Hepatocyte (in vitro differentiated cells): ENCODE data around the gene PDE11A. TPM values are rescaled to one million over a fixed set of nuclear protein-coding genes. Genes with fewer than 3 reads are reported as not detected.

Source experiments
- DNase-seq: peaks from one replicate; pipeline ENCODE4 v3.0.0-alpha.2; 2016; ENCODE audit warnings: low spot score
- H2AFZ ChIP-seq: fragments of 200-600 bp; sonication (generic); 2 replicates; pipeline ENCODE4 v1.6.0; 2016; ENCODE audit warnings: antibody characterized with exemption, mild to moderate bottlenecking
- H3K27ac ChIP-seq: fragments of 200-600 bp; sonication (generic); 2 replicates; pipeline ENCODE4 v1.5.1; 2016; ENCODE audit warnings: mild to moderate bottlenecking
- H3K27me3 ChIP-seq: fragments of 200-600 bp; sonication (generic); 2 replicates; pipeline ENCODE4 v1.6.1; 2016
- H3K36me3 ChIP-seq: fragments of 200-600 bp; sonication (generic); replicated peaks from 2 replicates; pipeline ENCODE4 v1.5.1; 2016; ENCODE audit warnings: low read depth; ENCODE audit not compliant: insufficient read depth
- H3K4me1 ChIP-seq: fragments of 200-600 bp; sonication (generic); 2 replicates; pipeline ENCODE4 v1.5.1; 2016; ENCODE audit warnings: mild to moderate bottlenecking, moderate library complexity; ENCODE audit not compliant: insufficient read depth
- H3K4me2 ChIP-seq: fragments of 200-600 bp; sonication (generic); 2 replicates; pipeline ENCODE4 v1.6.0; 2016
- H3K4me3 ChIP-seq: fragments of 200-600 bp; sonication (generic); 2 replicates; pipeline ENCODE4 v1.5.1; 2016; ENCODE audit warnings: mild to moderate bottlenecking
- H3K79me2 ChIP-seq: fragments of 200-600 bp; sonication (generic); 2 replicates; pipeline ENCODE4 v1.6.0; 2017; ENCODE audit warnings: mild to moderate bottlenecking
- H3K9me2 ChIP-seq: fragments of 200-600 bp; sonication (generic); replicated peaks from 2 replicates; pipeline ENCODE4 v1.6.0; 2017; ENCODE audit warnings: mild to moderate bottlenecking; ENCODE audit not compliant: insufficient read depth
- H3K9me3 ChIP-seq: fragments of 200-600 bp; sonication (generic); 2 replicates; pipeline ENCODE4 v1.5.1; 2016; ENCODE audit warnings: low read depth, mild to moderate bottlenecking
- H4K20me1 ChIP-seq: fragments of 200-600 bp; sonication (generic); 2 replicates; pipeline ENCODE4 v1.6.0; 2016; ENCODE audit warnings: mild to moderate bottlenecking; ENCODE audit not compliant: insufficient read depth, poor library complexity, severe bottlenecking
- EZH2 ChIP-seq: fragments of 200-600 bp; sonication (generic); IDR thresholded peaks from 2 replicates; pipeline ENCODE4 v1.6.1; 2016; ENCODE audit warnings: antibody characterized with exemption, mild to moderate bottlenecking, borderline replicate concordance
- EZH2phosphoT487 ChIP-seq: fragments of 200-600 bp; sonication (generic); IDR thresholded peaks from one replicate; pipeline ENCODE4 v1.6.1; 2018; ENCODE audit warnings: antibody characterized with exemption, mild to moderate bottlenecking, low read depth, moderate library complexity; ENCODE audit not compliant: unreplicated experiment, severe bottlenecking
- WGBS: methylation state at CpG from one replicate; pipeline ENCODE4 v1.1.6; 2016; ENCODE audit warnings: low lambda C conversion rate; ENCODE audit errors: missing lambda C conversion rate; 5-methylcytosine and 5-hydroxymethylcytosine counted together
- polyA plus RNA-seq: library from polyadenylated mRNA; unstranded; fragments of >200 nt; fragmentation: Nextera tagmentation; extraction: Ambion mirVana; gene quantifications from 2 replicates; pipeline ENCODE4 v1.2.1, GENCODE V29; 2016
- total RNA-seq: library from RNA; depleted of rRNA; stranded (reverse); fragments of >200 nt; gene quantifications from 2 replicates; pipeline ENCODE4 v1.2.3, GENCODE V29; 2014
- TF ChIP-seq, protein P1 (sequence below): fragments of 200-600 bp; sonication (generic); IDR thresholded peaks from 2 replicates; pipeline ENCODE4 v1.5.1; 2016; ENCODE audit warnings: antibody characterized with exemption, mild to moderate bottlenecking; ENCODE audit not compliant: poor library complexity

Gene PDE11A
- total and polyA plus RNA-seq, 2 experiments from 2014 or later: 0.71 to 1.9 TPM

DNA sequence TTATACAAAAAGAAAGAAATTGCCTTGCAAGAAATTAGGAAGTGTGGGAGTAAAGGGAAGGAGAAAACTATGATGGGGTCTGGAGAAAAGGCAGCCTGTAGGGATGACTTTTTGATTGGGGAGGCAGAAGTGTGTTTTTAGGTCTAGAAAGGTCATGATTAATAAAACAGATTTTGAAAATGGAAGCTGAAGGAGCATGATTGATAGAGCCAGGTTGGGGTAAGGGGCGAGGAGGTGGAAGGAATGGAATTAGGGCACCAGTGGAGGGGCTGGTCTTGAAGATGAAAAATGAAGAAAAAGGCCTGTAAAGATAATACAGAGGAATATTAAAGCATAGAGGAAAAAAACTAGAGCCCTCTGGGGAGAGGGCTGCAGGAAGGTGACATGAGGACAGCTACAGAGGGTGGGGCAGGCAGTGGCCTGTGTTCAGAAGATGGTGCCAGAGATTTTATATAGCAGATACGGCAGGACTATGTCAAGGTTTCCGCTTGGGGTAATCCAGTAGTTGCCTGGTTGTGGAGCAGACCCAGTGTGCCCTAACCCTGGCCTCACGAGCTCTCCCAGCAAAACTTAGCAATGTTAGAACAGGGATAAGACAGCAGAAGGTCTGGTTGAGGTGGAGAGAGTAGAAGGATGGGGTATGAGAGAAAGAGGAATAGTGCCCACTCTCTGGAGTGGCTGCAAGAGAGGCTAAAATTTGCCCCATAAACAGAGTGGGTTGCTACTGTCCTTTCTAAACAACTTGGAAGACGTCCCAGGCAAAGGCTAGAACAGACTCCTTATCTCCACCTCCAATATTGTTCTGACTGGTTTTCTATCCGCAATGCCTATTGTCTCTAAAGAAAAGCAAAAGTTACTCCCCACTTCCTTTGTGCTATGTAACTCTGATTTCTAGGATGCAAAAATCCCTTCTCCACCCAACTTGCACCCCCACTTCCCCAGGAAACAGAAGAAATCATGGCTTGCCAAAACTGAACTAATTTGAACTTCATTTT lies 392.7 kb downstream of the PDE11A start:
- Histone ChIP-seq H3K36me3 (no peaks in the 10 kb centered on the region), H3K4me1 (peaks cover 10% of the 10 kb centered on the region), H3K4me3 (no peak overlapping the region), H4K20me1 (no peaks in the 10 kb centered on the region), H3K27ac (no peak overlapping the region), H2AFZ (no peak overlapping the region), H3K27me3 (no peaks in the 10 kb centered on the region), H3K79me2 (no peaks in the 10 kb centered on the region), H3K4me2 (no peak overlapping the region), H3K9me2 (no peaks in the 10 kb centered on the region), H3K9me3 (no peaks in the 10 kb centered on the region)
- 79% methylated on average over 6 of the region's 6 CpGs for WGBS
- TF ChIP-seq, protein P1, sequence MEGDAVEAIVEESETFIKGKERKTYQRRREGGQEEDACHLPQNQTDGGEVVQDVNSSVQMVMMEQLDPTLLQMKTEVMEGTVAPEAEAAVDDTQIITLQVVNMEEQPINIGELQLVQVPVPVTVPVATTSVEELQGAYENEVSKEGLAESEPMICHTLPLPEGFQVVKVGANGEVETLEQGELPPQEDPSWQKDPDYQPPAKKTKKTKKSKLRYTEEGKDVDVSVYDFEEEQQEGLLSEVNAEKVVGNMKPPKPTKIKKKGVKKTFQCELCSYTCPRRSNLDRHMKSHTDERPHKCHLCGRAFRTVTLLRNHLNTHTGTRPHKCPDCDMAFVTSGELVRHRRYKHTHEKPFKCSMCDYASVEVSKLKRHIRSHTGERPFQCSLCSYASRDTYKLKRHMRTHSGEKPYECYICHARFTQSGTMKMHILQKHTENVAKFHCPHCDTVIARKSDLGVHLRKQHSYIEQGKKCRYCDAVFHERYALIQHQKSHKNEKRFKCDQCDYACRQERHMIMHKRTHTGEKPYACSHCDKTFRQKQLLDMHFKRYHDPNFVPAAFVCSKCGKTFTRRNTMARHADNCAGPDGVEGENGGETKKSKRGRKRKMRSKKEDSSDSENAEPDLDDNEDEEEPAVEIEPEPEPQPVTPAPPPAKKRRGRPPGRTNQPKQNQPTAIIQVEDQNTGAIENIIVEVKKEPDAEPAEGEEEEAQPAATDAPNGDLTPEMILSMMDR: no peak
- TF ChIP-seq EZH2: no peak
- no peak for TF ChIP-seq EZH2phosphoT487
- no peak for DNase-seq

DNA sequence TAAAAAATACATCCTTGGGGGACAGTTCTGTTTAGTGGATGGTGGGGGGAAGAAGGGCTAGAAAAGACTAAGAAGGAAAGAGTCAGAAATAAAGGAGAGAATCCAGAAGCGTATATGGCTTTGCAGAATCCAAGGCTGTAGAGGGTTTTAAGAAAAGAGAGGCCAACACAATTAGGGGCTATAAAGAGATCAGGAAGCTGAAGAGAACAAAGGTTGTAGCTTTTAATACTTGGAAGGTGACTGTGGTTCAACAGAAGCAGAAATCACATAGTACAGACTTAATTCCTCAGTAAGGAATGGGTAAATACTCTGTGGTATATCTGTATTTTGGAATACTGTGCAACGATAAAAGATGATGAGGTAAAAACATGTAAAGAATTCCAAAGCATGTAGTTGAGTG lies 393.6 kb downstream of the PDE11A start:
- no peak for DNase-seq

DNA sequence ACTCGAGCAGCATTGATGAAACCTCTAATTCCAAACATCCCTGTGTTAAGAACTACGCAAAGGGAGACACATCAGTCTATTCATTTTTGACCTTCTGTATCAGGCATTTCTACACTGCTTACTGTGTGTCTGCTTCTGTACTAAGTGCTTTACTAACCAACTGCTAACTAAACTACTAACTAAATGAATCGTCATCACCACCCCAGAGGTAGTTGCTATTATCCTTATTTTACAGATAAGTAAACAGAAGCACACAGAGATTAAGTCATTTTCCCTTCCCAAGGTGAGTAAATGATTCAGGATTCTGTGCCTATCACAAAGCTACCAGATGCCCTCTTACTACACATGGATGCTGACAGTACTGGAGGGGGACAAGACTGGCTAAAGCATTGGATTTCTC lies 395.9 kb downstream of the PDE11A start:
- no peaks in the 10 kb centered on the region for H3K36me3 ChIP-seq
- DNase-seq: no peak

More for the DNA sequence above, 393.6 kb downstream of the PDE11A start:
- Histone ChIP-seq H2AFZ (no peak overlapping the region), H3K4me3 (no peak overlapping the region), H4K20me1 (no peaks in the 10 kb centered on the region), H3K27ac (no peak overlapping the region), H3K27me3 (no peaks in the 10 kb centered on the region), H3K4me1 (peaks cover 10% of the 10 kb centered on the region), H3K9me3 (no peaks in the 10 kb centered on the region), H3K36me3 (no peaks in the 10 kb centered on the region), H3K9me2 (no peaks in the 10 kb centered on the region), H3K79me2 (no peaks in the 10 kb centered on the region), H3K4me2 (no peak overlapping the region)
- WGBS: 61% methylated on average over 2 of the region's 2 CpGs
- TF ChIP-seq EZH2: no peak

DNA sequence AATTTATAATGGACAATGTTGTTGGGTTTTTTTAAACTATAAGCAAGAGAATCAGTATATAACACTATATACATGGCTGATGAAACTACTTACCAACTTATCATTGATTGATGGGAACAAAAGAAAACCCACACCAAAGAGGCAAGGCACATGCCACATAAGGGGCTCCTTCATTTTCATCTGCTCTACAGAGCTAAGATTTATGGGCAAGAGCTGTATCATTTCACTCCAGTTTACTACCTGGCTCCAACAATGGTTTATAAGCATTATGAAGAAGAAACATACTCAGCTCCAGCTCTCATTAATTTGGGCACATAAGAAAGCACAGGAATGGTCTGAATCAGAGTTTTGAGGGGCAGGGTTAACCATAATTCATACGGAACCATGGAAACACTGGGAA lies 396.8 kb downstream of the PDE11A start:
- Histone ChIP-seq H3K79me2 (no peaks in the 10 kb centered on the region), H3K27me3 (no peaks in the 10 kb centered on the region), H3K9me3 (no peaks in the 10 kb centered on the region), H3K27ac (no peak overlapping the region), H4K20me1 (no peaks in the 10 kb centered on the region), H3K36me3 (no peaks in the 10 kb centered on the region), H2AFZ (no peak overlapping the region), H3K4me1 (peaks cover 10% of the 10 kb centered on the region), H3K9me2 (no peaks in the 10 kb centered on the region), H3K4me3 (no peak overlapping the region), H3K4me2 (no peak overlapping the region)
- 74% methylated on average over 1 of the region's 1 CpG for WGBS
- TF ChIP-seq EZH2phosphoT487: no peak
- TF ChIP-seq, protein P1: no peak
- no peak for TF ChIP-seq EZH2
- DNase-seq: no peak

More for the DNA sequence above, 395.9 kb downstream of the PDE11A start:
- 86% methylated on average over 3 of the region's 3 CpGs for WGBS
- Histone ChIP-seq H3K9me3 (no peaks in the 10 kb centered on the region), H3K9me2 (no peaks in the 10 kb centered on the region), H3K27ac (no peak overlapping the region), H3K4me1 (peaks cover 10% of the 10 kb centered on the region), H3K4me2 (no peak overlapping the region), H3K79me2 (no peaks in the 10 kb centered on the region), H4K20me1 (no peaks in the 10 kb centered on the region), H3K4me3 (no peak overlapping the region), H2AFZ (no peak overlapping the region), H3K27me3 (no peaks in the 10 kb centered on the region)
- no peak for TF ChIP-seq EZH2
- TF ChIP-seq, protein P1: no peak
- TF ChIP-seq EZH2phosphoT487: no peak
